H1 (cell line): ENCODE results near the gene HSPBP1. TPM values are rescaled to one million over a fixed set of nuclear protein-coding genes. Genes with fewer than 3 reads are reported as not detected.

Experiments
- CTCF ChIA-PET: fragments of 300-600 bp; sonication (Branson Sonifier 250); formaldehyde crosslinking; loops from one replicate; lab custom pipeline; 2021; ENCODE audit not compliant: partially characterized antibody; lab: Charles Lee
- POLR2A ChIA-PET: fragments of 300-600 bp; sonication (Branson Sonifier 250); formaldehyde crosslinking; loops from one replicate; lab custom pipeline; 2021; ENCODE audit warnings: inconsistent platforms; ENCODE audit not compliant: partially characterized antibody; lab: Charles Lee
- DNase-seq, 2 experiments: peaks; one replicate each; pipeline versions ENCODE4 v3.0.0 to v3.0.0-alpha.2; 2010 to 2022; ENCODE audit warnings: low spot score in 2 of 2, low read depth in 1 of 2, mixed read lengths in 1 of 2
- FAIRE-seq: peaks from 2 replicates; lab custom pipeline; 2011; peaks lifted over from hg19 to GRCh38; lab: Jason Lieb, UNC
- H2AFZ ChIP-seq: 2 replicates; pipeline ENCODE4 v1.8.1; 2012; ENCODE audit warnings: low read length, inconsistent platforms
- H2AK5ac ChIP-seq: 2 replicates; pipeline ENCODE4 v1.6.1; 2013; ENCODE audit warnings: low read depth, low read length
- H2BK120ac ChIP-seq: replicated peaks from 2 replicates; pipeline ENCODE3; 2013; ENCODE audit warnings: low read depth, low read length, inconsistent platforms
- H2BK12ac ChIP-seq: 2 replicates; pipeline ENCODE4 v1.6.1; 2013; ENCODE audit warnings: low read depth, low read length
- H2BK15ac ChIP-seq: 2 replicates; pipeline ENCODE4 v1.6.1; 2013; ENCODE audit warnings: low read length
- H2BK20ac ChIP-seq: 2 replicates; pipeline ENCODE4 v1.6.1; 2013; ENCODE audit warnings: low read length
- H2BK5ac ChIP-seq: 2 replicates; pipeline ENCODE4 v1.6.1; 2013; ENCODE audit warnings: low read depth, low read length
- H3K14ac ChIP-seq: 2 replicates; pipeline ENCODE4 v1.6.1; 2013; ENCODE audit warnings: inconsistent platforms; ENCODE audit not compliant: insufficient read length
- H3K18ac ChIP-seq: 2 replicates; pipeline ENCODE4 v1.6.1; 2013; ENCODE audit warnings: low read length; ENCODE audit errors: extremely low read depth
- H3K23ac ChIP-seq: 2 replicates; pipeline ENCODE4 v1.6.1; 2013; ENCODE audit warnings: inconsistent platforms; ENCODE audit not compliant: insufficient read length
- H3K23me2 ChIP-seq: 2 replicates; pipeline ENCODE4 v1.6.1; 2013; ENCODE audit warnings: low read depth, low read length
- H3K27ac ChIP-seq: 2 replicates; pipeline ENCODE4 v1.6.1; 2011; ENCODE audit warnings: low read depth, low read length, inconsistent platforms
- H3K27me3 ChIP-seq, 4 experiments: replicated peaks in 1 of 4; 1 replicate in 1 of 4; 2 replicates in 3 of 4; pipeline versions ENCODE4 v1.6.1 to v1.8.1; 2011 to 2013; ENCODE audit warnings: low read length in 3 of 4, mild to moderate bottlenecking in 3 of 4, inconsistent platforms in 2 of 4, mixed read lengths in 2 of 4, moderate library complexity in 1 of 4; ENCODE audit not compliant: control insufficient read depth in 3 of 4, insufficient read depth in 3 of 4; ENCODE audit errors: extremely low read depth in 1 of 4
- H3K36me3 ChIP-seq, 4 experiments: 2 replicates each; pipeline versions ENCODE4 v1.6.1 to v1.8.1; 2011 to 2013; ENCODE audit warnings: mild to moderate bottlenecking in 4 of 4, low read length in 3 of 4, moderate library complexity in 2 of 4, control low read depth in 1 of 4, inconsistent platforms in 1 of 4; ENCODE audit not compliant: insufficient read depth in 4 of 4, control insufficient read depth in 2 of 4
- H3K4ac ChIP-seq: replicated peaks from 2 replicates; pipeline ENCODE3; 2013; ENCODE audit warnings: low read length, low read depth, mixed read lengths, inconsistent platforms; ENCODE audit not compliant: insufficient read length
- H3K4me1 ChIP-seq, 4 experiments: replicated peaks in 1 of 4; 1 replicate in 1 of 4; 2 replicates in 3 of 4; pipeline versions ENCODE4 v1.6.1 to v1.8.1; 2011 to 2013; ENCODE audit warnings: low read length in 3 of 4, inconsistent platforms in 2 of 4, mixed read lengths in 1 of 4; ENCODE audit not compliant: insufficient read depth in 4 of 4, control insufficient read depth in 3 of 4
- H3K4me2 ChIP-seq, 2 experiments: 2 replicates each; pipeline versions ENCODE4 v1.6.1 to v1.8.1; 2011 to 2013; ENCODE audit warnings: low read depth in 2 of 2, low read length in 2 of 2, control low read depth in 1 of 2, inconsistent platforms in 1 of 2, mild to moderate bottlenecking in 1 of 2; ENCODE audit not compliant: insufficient read depth in 1 of 2
- H3K4me3 ChIP-seq, 4 experiments: fragments of 200-600, 300-600 bp in 1 of 4; sonication (generic), shearing (Covaris generic), sonication (Bioruptor Twin) in 1 of 4; 2 replicates each; pipeline versions ENCODE4 v1.5.1 to v1.8.1; 2011 to 2016; ENCODE audit warnings: low read length in 4 of 4, low read depth in 3 of 4, control low read depth in 2 of 4, inconsistent platforms in 2 of 4, mild to moderate bottlenecking in 2 of 4, mixed read lengths in 1 of 4, moderate library complexity in 1 of 4; ENCODE audit not compliant: insufficient read depth in 2 of 4; ENCODE audit errors: extremely low read depth in 1 of 4
- H3K56ac ChIP-seq: replicated peaks from 2 replicates; pipeline ENCODE3; 2013; ENCODE audit warnings: low read depth, mild to moderate bottlenecking, mixed read lengths, low read length, inconsistent platforms; ENCODE audit not compliant: insufficient read length
- H3K79me1 ChIP-seq: 2 replicates; pipeline ENCODE4 v1.6.1; 2013; ENCODE audit warnings: low read depth, low read length, control low read depth
- H3K79me2 ChIP-seq, 2 experiments: 2 replicates each; pipeline versions ENCODE4 v1.6.1 to v1.8.1; 2012 to 2013; ENCODE audit warnings: low read length in 2 of 2, mild to moderate bottlenecking in 2 of 2, inconsistent platforms in 1 of 2; ENCODE audit not compliant: insufficient read depth in 2 of 2, control insufficient read depth in 1 of 2
- H3K9ac ChIP-seq, 4 experiments: replicated peaks in 1 of 4; 1 replicate in 1 of 4; 2 replicates in 3 of 4; pipeline versions ENCODE4 v1.6.1 to v1.8.1; 2011 to 2013; ENCODE audit warnings: low read depth in 3 of 4, low read length in 3 of 4, control low read depth in 2 of 4, mild to moderate bottlenecking in 2 of 4, moderate library complexity in 2 of 4, inconsistent platforms in 1 of 4; ENCODE audit errors: extremely low read depth in 1 of 4
- H3K9me3 ChIP-seq, 2 experiments: 2 replicates each; pipeline versions ENCODE4 v1.6.1 to v1.8.1; 2012 to 2013; ENCODE audit warnings: mild to moderate bottlenecking in 2 of 2, moderate library complexity in 2 of 2, control low read depth in 1 of 2, inconsistent platforms in 1 of 2, low read depth in 1 of 2, low read length in 1 of 2, mixed read lengths in 1 of 2; ENCODE audit not compliant: insufficient read depth in 2 of 2
- H4K20me1 ChIP-seq, 2 experiments: replicated peaks in 1 of 2; 2 replicates each; pipeline versions ENCODE3 to v1.8.1; 2011 to 2013; ENCODE audit warnings: inconsistent platforms in 2 of 2, low read length in 2 of 2, mild to moderate bottlenecking in 1 of 2; ENCODE audit not compliant: insufficient read depth in 2 of 2, control insufficient read depth in 1 of 2
- H4K5ac ChIP-seq: 2 replicates; pipeline ENCODE4 v1.6.1; 2013; ENCODE audit warnings: low read length, low read depth, mixed read lengths, inconsistent platforms; ENCODE audit not compliant: insufficient read length
- H4K8ac ChIP-seq: 2 replicates; pipeline ENCODE4 v1.8.0; 2013; ENCODE audit warnings: mild to moderate bottlenecking, moderate library complexity, low read length, inconsistent platforms; ENCODE audit not compliant: insufficient read depth; ENCODE audit errors: extremely low read depth
- H4K91ac ChIP-seq: replicated peaks from 2 replicates; pipeline ENCODE3; 2013; ENCODE audit warnings: low read length, mixed read lengths, inconsistent platforms; ENCODE audit not compliant: insufficient read length
- JUND ChIP-seq: IDR thresholded peaks from 2 replicates; pipeline ENCODE4 v1.6.1; 2011; ENCODE audit warnings: mild to moderate bottlenecking, improper control_type of control experiment, low read length
- KDM5A ChIP-seq: fragments of 200-600 bp; IDR thresholded peaks from 2 replicates; pipeline ENCODE4 v1.7.1; 2012; ENCODE audit warnings: mild to moderate bottlenecking, low read length, inconsistent platforms, mixed read lengths
- RXRA ChIP-seq: IDR thresholded peaks from 2 replicates; pipeline ENCODE4 v1.6.1; 2011; ENCODE audit warnings: low read depth, mild to moderate bottlenecking, low read length, moderate library complexity; ENCODE audit not compliant: insufficient read depth
- SP2 ChIP-seq: IDR thresholded peaks from 2 replicates; pipeline ENCODE4 v1.6.1; 2012; ENCODE audit warnings: mild to moderate bottlenecking, low read length, inconsistent platforms
- SRF ChIP-seq: IDR thresholded peaks from 2 replicates; pipeline ENCODE4 v1.6.1; 2011; ENCODE audit warnings: mild to moderate bottlenecking, low read depth, low read length, moderate library complexity
- TAF7 ChIP-seq: optimal IDR thresholded peaks from 2 replicates; pipeline ENCODE3; 2011; ENCODE audit warnings: low read depth, mild to moderate bottlenecking, inconsistent platforms, low read length, moderate library complexity, borderline replicate concordance
- WGBS, 2 experiments: shearing (Covaris generic) in 1 of 2; methylation state at CpG; one replicate each; pipeline versions ENCODE4 v1.1.6 to v1.1.7; 2013 to 2015; ENCODE audit warnings: low lambda C conversion rate in 2 of 2, mixed read lengths in 2 of 2, inconsistent platforms in 1 of 2, low coverage in 1 of 2, missing lambda C conversion rate in 1 of 2; ENCODE audit not compliant: insufficient replicate concordance in 2 of 2, insufficient coverage in 1 of 2, insufficient read length in 1 of 2; ENCODE audit errors: extremely low coverage in 1 of 2, missing lambda C conversion rate in 1 of 2; 5-methylcytosine and 5-hydroxymethylcytosine counted together
- polyA plus RNA-seq, 7 experiments: library from polyadenylated mRNA; depleted of rRNA in 3 of 7; stranded (reverse) in 5 of 7; unstranded in 2 of 7; fragments of >200 nt in 5 of 7; fragments of 200-250 nt in 2 of 7; gene quantifications; 1 replicate in 5 of 7; 2 replicates in 1 of 7; 4 replicates in 1 of 7; pipeline versions ENCODE4 v1.2.1 to v1.2.3, GENCODE V29; 2011 to 2013; ENCODE audit warnings: missing spikeins in 2 of 7, mixed read lengths in 2 of 7
- total RNA-seq: library from RNA; stranded (reverse); fragmentation: NEBNext Ultra II Directional; extraction: Animal tissue kit (Norgen Biotek cat#: 25700); gene quantifications from 2 replicates; pipeline ENCODE4 v1.2.1, GENCODE V29; 2021

HSPBP1 gene
- total and polyA plus RNA-seq, 2 of the 8 experiments (the other 6 are each of a cell fraction or from before 2014, with no cell fraction given), result 63.4 to 100 TPM

- H4K20me1 ChIP-seq, result peaks cover 0 to 3% of the 10 kb centered on the region in 2 experiments
- H2AFZ ChIP-seq, result no peak overlapping the region
- no peaks in the 10 kb centered on the region for H3K27me3 ChIP-seq
- H2BK12ac ChIP-seq, result no peak overlapping the region
- no peaks in the 10 kb centered on the region for H3K79me2 ChIP-seq
- H2BK20ac ChIP-seq, result no peak overlapping the region
- no peak overlapping the region for H3K23ac ChIP-seq
- H2BK120ac ChIP-seq, result no peak overlapping the region
- no peak overlapping the region for H3K4ac ChIP-seq
- no peak overlapping the region for H3K14ac ChIP-seq
- no peak overlapping the region for H3K4me2 ChIP-seq
- H3K36me3 ChIP-seq, result peaks cover 14 to 34% (median 30%) of the 10 kb centered on the region in 4 experiments
- H3K27ac ChIP-seq, result no peak overlapping the region
- H4K5ac ChIP-seq, result no peak overlapping the region
- DNase-seq (no peak), FAIRE-seq (no peak)
- WGBS, 2 experiments, result 92% methylated on average over 7 of the region's 7 CpGs; no CpG with 5 or more reads in 1 of the 2 experiments
- H3K56ac ChIP-seq, result no peak overlapping the region
- no peak overlapping the region for H2BK5ac ChIP-seq
- H2BK15ac ChIP-seq, result no peak overlapping the region
- no peak overlapping the region for H4K91ac ChIP-seq
- POLR2A ChIA-PET, result interaction anchor here (1.0 to 4.4 kb wide), 4 partner anchors 9 to 157 kb away, joined by 3 to 32 read pairs (median 3); no protein-coding TSS in a partner anchor
- CTCF ChIA-PET, result interaction anchor here (0.6 to 5.1 kb wide), 3 partner anchors 9 to 178 kb away, joined by 3 to 33 read pairs (median 11); no protein-coding TSS in a partner anchor
- H3K4me3 ChIP-seq, result no peak overlapping the region
- no peak overlapping the region for H4K8ac ChIP-seq
- no peaks in the 10 kb centered on the region for H3K9me3 ChIP-seq
- no peak overlapping the region for H2AK5ac ChIP-seq
- H3K23me2 ChIP-seq, result no peaks in the 10 kb centered on the region
- no peak overlapping the region for H3K9ac ChIP-seq
- TF ChIP-seq KDM5A (no peak), SP2 (no peak), SRF (no peak), JUND (no peak), TAF7 (no peak), RXRA (no peak)
- no peak overlapping the region for H3K18ac ChIP-seq
- H3K79me1 ChIP-seq, result no peaks in the 10 kb centered on the region
- no peaks in the 10 kb centered on the region for H3K4me1 ChIP-seq
Measured at GRCh38 chr19:55310498-55310897, 30.6 kb upstream of the HSPBP1 start.
